RCC 7860 (cell line): ENCODE measurements around the gene EXD3.
"Not testable (repeated sequence)": the region's sequence is repeated elsewhere in the genome, so short reads cannot be mapped to it uniquely, and the experiment has no call there.

Experiments
- DNase-seq: peaks from one replicate; pipeline ENCODE4 v3.0.0-alpha.2; 2015; ENCODE audit warnings: low spot score
- FAIRE-seq: peaks from 2 replicates; lab custom pipeline; 2012; peaks lifted over from hg19 to GRCh38; lab: Jason Lieb, UNC

The EXD3 gene

DNA sequence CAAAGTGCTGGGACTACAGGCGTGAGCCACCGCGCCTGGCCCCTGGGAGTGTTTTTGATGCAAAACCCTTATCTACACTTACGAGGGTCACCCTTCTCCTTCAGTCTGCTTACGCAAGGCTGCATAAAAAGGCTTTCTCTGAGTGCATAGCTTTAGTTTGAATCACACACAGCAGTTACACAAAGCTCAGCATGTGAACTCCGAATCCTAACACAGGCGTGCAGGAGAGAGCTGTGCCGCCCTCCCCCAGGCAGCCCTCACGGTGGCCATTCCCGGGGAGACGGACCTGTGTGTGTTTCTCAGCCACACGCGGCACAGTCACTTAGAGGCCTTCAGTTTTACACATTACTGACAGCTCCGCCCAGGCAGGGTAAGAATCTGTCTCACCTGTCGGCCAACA is 26.7 kb downstream of the EXD3 start:
- no peak for FAIRE-seq
- no peak for DNase-seq

DNA sequence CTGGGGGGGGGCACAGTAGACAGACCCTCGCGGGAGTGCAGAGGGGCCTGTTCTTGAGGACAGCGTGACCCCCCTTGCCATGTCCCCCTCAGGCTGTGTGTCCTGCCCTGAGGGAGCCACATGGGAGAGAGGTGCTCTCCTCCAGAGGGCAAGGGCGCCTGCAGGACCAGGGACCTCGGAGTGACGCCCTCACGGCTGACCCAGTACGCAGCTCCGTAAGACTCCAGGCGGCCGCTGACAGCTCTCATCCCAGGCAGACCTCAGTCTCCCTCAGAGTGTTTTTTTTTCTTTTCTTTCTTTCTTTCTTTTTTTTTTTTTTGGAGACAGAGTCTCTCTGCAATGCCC is 27.3 kb downstream of the EXD3 start:
- DNase-seq (no peak), FAIRE-seq (no peak)

DNA sequence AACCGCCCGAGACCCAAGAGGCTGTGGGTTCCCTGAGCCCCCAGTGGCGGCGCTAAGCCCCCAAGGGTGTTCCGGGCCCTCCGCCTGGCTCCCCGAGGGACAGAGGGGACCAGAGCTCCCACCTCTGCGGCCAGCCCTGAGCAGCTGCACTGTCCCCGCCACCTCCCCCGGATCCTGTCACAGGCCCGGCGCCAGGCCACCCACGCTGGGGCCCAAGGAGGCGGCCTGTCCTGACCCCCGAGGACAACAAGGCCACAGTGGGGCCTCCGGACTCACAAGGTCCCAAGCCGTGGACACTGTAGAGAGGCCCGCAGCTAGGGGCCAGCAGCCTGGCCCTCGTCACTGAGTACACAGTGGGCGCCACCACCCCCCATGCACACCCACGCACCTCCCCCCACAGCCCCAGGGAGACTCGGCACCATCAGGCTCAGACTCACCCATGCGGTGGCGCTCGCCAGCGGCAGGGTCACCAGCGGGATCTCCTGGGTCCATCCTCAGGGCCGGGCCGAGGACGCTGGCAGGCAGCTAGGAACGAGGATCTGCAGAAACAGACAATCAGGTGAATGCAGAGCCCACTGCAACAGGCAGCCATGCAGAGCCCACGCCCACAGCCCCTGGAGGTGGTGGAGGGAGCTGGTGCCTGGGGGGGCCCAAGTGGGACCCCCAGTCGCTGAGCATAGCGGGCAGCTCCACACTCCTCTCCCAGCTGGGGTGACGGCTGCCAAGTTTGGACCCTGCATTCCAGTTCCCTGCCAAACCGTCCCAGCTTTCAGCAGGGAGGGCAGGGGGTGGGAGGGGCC is 27.9 kb downstream of the EXD3 start:
- FAIRE-seq (no peak), DNase-seq (no peak)

DNA sequence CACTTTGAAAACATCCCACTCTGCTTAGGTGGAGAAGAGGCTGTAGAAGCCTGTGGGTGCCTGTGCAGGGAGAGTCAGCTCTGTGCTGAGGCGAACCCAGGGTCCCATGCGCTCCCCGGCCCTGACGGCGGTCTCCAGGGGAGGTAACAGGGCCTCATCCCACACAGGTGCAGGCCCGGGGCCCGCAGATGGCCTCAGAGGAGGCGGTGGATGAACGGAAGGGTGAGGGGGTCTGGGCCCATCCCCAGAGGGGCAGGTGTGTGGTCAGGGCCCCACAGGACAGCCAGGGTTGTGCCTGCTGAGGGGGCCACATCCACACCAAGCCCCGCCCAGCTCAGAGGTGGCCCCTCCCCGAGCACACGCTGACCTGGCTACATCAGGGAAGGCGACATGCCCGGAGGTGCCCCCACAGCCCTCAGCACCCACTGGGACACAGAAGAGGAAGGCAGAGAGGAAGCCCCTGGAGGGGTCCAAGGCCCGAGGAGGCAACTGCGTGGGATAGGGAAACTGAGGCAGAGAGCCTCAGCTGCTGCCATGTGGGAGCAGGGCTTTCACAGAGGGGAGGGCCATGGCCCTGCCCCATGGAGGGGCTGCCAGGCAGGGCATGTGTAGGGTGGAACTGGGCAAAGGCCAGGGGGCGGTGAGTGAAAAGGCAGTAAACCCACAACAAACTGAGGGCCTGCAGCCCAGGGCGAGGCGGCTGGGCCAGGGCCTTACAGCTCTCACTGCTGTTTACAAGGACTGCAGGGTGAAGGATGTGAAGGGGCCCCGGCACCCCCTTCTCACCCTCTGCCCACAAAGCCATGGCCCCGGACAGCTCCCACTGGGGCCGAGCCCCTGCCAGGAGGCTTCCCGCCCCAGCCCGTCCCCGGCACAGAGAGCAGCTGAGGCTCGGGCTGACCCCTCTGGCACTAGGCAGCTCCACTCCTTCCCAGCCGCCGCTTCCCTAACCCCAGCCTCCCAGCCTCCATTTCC is 29.5 kb downstream of the EXD3 start:
- FAIRE-seq (no peak), DNase-seq (no peak)

DNA sequence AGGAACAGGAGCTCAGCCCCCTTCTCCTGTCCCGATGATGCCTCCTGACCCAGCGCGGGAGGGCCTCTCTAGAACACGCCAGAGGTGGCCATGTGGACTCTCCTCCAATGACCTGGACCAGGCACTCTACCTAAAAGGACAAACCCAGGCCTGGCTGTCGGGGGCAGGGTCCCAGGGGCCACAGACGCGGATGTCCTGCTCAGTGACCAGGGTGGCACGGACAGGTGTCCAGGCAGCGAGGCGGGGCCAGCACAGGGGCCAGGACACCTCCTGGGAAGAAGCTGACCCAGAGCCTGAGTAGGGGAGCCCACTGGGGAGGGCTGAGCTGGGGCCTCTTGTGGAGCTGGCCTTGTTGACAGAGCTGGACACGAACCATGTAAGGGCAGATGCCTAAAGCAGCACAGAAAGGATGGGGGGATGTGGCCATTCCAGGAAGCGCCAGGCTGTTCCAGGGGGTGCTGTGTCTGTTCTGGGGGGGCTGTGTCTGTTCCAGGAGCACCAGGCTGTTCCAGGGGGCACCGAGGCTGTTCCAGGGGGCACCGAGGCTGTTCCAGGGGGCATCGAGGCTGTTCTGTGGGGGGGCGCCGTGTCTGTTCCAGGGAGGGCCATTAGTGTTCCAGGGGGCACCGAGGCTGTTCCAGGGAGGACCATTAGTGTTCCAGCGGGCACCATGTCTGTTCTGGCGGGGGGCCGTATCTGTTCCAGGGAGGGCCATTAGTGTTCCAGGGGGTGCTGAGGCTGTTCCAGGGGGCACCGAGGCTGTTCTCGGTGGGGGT is 30.5 kb downstream of the EXD3 start:
- DNase-seq: no peak
- FAIRE-seq: no peak

DNA sequence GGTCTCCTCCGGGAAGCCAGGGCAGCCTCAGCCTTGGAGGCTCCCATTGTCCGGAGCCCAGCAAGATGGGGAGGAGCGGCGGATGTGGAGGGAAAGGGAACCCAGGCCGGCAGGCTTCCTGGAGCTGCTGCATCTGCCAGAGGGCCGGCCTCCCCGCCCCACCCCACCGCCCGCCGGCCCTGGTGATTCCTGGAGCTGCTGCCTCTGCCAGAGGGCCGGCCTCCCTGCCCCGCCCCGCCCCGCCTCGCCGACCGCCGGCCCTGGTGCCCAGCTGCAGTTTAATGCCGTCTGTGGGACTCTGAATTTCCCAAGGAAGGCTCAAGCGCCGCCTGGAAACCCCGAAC is 31.6 kb downstream of the EXD3 start:
- DNase-seq (no peak), FAIRE-seq (no peak)

DNA sequence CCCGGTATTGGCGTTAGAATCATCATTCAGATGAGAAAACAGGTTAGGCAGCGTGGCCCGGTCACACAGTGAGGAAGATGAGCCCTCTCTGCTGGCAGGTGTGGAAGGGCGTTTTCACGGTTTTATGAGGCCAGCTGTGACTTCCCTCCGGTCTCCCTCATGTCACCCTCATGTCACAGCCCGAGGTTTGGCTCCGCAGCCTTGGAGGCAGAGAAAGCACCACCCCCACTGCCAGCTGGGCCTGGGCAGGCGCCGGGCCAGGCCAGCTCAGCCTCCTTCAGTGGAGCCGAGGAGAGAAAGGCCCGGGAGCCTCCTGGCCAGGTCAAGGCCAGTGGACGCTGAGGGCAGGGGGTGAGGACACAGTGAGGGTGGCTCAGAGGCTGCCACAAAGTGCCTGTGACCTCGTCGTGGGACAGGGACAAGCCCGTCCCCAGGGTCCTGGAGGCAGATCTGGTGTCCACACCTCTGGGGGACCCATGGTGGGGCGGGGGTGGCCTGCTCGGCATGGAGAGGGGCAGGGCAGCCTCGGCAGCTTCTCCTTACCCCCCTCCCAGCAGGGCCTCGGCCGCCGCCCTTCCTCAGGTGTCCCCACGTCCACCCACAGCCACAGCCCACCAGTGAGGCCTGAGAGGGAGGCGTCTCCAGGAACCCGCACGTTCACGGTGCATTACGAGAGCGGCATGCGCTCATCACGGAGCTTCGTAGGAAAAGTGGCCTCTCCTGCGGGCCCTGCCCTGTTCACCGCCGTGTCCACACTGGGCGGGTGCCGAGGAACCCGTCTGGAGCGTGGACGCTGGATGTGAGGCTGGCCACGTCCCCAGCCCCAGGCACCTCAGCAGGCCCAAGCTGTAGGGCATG is 32.2 kb downstream of the EXD3 start:
- no peak for FAIRE-seq

DNA sequence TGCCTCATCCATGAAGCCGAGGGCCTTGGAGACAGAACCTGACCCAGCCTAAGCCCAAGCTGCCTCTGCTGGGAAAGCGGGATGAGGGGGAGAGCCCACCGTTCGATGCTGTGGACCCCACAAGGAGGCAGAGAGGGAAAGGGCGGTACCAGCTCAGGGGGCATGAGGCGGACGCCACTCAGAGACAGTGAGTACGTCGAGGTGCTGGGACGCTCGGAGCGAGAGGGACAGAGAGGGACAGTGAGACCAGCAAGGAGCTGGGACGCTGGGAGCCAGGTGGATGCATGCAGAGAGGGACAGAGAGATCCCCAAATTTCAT is 33.6 kb downstream of the EXD3 start:
- no peak for DNase-seq
- no peak for FAIRE-seq

More for the DNA sequence above, 32.2 kb downstream of the EXD3 start:
- no peak for DNase-seq

DNA sequence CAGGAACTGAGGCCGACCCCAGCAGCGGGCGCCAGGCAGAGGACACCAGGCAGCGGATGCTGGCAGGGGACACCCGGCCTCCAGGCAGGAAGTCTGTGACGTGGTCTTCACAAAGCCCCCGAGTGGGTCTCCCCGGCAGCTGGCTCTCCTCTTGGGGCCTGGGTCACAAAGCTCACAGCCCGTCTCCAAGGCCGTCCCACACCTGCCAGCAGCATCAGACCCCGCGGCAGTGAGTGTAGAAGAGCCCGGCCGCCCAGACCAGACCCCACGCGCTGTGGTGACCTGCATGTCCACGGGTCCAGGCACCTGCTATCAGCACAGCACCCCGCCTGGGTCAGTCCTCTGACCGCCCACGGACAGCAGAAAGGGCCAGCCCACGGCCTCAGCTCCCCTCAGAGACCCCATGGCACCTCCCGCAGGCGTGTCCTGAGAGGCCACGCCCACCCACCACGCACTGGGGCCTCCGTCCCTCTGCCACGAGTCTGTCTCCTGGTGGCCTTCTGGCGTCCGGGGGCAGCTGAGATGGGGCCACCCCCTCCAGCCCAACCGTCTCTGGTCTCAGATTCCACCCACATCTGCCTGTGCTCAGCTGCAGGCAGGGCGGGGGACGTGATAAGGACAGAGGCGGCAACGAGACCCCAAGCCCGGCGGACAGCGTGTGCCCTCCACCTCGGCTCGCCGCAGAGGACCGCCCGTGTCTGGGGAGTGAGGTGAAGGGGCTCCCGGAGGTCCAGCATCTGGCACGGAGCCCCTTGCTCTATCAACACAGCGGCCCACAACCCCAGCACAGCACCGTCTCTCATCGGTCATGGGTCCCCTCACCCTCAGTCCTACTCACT is 34.2 kb downstream of the EXD3 start:
- DNase-seq (no peak), FAIRE-seq (no peak)

DNA sequence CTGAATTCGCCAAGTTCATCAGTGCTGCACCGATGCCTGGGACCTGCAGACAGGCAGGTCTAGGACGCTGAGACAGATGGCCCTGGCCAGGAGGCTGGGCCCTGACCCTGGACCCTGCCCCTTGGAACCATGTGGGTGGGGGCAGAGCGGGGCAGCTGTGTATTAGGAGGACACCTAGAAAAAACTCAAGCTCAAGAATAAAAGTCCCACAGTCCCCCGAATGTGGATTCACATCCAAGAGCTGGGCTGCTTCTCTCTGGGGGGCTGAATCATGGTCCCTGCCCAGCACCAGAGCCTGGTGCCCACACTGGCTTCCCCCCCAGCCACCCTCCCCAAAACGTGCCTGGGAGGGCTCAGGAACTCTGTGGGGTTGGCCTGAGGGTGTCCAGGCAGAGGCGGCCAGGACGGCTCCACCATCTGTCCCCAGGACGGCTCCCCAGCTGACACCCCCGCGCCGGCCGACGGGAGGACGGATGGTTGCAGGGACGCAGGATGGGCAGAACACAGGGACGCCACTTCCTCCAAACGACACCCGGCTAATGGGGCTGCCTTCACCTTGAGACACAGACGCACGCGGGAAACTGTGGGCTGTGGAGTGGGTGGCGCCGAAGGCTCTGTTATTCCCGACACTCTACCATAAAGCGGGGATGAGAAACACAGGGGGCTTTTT is 34.9 kb downstream of the EXD3 start:
- no peak for DNase-seq
- no peak for FAIRE-seq

DNA sequence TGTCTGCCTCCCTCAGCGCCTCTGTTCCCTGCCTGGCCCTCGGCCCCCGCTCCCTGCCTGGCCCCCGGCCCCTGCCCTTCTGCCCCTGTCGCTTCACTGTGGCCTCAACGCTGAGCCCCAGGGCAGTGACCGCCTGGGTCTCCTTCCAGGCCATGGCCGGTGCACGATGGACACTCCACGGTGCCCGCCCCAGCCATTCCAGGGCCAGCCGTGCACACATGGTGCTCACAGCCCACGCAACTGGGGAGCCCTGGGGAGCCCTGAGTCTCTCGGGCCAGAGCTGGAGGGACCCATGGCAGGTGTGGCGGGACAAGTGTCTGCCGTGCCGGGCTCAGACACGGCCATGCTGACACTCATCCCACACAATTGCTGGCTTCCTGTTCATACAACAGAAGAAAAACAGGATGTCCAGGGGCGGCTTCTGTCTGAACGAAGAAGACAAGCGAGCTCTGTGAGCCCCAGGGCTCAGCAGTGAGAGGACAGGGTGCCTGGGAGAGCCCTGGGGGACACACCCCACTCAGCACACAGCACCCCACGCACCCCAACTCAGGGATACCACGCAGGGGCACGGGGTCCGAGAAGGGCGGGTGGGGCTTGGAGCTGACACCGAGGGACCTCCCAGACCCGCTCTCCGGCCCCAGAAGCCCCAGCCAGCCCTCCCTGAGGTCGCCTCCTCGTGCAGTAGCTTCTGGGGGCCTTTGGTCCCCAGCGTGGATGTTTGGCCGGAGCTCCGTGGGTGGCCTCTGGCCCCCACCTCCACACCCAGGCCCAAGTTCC is 35.7 kb downstream of the EXD3 start:
- FAIRE-seq (no peak), DNase-seq (no peak)

DNA sequence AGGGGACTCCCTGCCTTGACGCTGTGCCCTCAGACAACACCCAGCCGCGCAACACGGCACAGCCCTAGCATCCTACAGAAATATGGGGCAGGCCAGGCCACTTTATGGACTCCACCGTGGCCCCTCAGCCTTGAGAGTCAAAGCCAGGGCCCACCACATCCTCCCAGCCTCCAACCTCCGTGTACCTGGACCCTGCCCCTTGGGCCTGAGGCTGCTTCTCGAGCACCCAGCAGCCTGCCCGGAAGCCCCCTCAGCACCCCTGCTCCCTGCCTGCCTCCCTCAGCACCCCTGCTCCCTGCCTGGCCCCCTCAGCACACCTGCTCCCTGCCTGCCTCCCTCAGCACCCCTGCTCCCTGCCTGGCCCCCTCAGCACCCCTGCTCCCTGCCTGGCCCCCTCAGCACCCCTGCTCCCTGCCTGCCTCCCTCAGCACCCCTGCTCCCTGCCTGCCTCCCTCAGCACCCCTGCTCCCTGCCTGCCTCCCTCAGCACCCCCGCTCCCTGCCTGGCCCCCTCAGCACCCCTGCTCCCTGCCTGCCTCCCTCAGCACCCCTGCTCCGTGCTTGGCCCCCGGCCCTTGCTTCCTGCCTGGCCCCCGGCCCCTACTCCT is 36.4 kb downstream of the EXD3 start:
- not testable (repeated sequence) for DNase-seq, FAIRE-seq

DNA sequence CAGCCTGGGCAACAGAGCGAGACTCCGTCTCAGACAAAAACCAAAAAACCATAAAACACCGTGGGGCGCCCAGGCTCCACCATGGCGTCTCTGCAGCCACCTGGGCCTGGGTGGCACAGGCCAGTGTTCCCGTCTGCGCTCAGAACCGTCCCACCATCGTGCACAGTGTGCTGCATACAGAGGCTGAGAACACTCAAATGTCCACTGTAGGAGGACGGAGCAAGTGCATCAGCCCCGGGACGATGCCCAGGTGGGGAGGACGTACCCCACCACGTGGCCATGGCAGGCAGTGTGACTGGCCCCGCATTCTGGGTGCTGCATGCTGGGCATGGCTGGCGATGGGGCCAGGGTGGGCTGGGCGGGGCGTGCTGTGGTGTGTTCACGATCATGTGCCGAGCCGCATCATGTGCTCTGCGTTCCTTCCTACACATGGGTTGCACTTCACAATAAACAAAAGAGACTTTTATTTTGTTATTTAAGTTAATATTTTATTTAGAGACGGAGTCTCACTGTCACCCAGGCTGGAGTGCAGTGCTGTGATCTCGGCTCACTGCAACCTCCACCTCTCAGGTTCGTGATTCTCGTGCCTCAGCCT is 37.8 kb downstream of the EXD3 start:
- DNase-seq (no peak), FAIRE-seq (no peak)

DNA sequence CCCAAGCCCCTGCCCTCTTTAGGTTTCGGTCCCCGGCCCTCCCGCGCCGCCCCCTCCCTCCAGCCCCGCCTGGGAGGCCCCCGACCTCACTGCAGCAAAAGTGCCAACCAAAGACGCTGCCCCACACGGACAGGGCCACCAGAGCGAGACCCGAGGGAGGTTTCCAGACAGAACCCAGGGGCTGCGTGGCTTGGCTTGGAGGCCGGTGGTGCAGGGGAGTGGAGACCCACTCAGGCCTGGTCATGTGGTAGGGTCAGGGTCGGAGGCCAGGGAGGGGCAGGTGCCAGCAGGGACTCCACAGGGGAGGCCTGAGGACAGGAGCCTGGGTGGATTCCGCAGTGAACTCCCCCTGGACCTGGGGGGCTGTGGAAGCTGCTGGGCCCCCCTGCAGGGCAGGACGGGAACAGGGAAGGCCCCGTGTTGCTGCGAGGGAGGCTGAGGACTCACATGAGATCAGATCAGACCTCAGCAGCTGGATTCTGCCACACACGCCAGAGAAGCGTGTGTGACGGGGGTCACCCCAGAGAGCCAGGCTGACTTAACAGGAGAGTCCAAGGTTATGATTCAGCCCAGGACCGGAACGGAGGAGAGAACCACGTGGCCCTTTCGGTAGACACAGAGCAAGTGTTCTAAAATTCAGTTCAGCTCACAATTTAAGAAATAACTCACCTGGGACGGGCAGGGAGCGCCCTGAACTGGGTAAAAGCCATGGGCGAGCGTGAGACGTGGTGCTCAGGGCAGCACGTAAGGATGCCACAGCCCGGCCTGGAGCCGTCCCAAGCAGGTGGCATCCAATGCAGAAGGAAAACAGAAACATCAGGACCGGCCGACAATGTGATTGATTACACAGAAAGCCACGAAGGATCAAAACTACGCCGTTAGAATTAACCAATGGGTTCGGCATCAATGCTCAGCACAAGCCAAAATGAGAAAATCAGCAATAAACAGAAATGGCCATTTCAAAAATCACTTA is 38.9 kb downstream of the EXD3 start:
- DNase-seq: no peak
- no peak for FAIRE-seq

DNA sequence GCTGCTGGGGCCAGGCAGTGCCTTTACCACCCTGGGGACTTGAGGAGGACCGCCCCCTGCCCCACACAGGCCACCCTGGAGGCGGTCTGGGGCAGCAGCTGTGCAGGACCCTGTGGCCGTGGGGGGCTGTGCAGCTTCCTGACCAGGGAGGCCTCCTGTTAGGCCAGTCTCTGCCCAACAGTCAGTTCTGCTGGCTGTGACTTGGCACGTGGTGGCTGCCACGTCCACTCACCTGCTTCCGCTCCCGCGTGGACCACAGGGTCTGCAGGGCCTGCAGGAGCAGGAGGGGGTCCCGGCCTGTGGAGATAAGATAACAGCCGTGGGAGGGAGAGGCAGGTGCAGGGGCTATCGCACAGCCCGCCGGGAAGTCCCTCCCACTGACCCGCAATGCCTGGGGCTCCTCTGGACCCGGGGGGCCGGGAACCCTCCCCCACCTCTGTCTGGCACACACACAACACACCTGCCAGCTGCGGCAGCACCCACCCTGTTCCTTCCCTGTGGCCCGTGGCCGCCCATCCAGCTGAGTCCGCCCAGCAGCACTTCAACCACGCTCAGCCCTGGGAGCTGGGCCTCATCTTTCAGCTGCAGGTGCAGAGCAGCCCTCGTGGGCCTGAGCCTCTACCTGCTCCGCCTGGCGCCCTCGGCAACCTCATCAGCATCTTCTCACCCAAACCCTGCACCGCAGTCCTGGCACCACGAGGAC is 39.7 kb downstream of the EXD3 start:
- DNase-seq: no peak
- no peak for FAIRE-seq
